Tibial nerve (tissue), 4 donors: Measurements from ENCODE around the gene AMFR.

Experiments used
- CTCF ChIP-seq, 5 experiments: fragments of 200-600 bp in 3 of 5; fragments of 450-650 bp in 2 of 5; sonication (generic) in 3 of 5; IDR thresholded peaks; one replicate each; pipeline ENCODE4 v1.5.1; 2016 to 2019; ENCODE audit warnings: antibody characterized with exemption in 5 of 5, mild to moderate bottlenecking in 3 of 5, moderate library complexity in 2 of 5
- EP300 ChIP-seq, 2 donors: sonication (generic); formaldehyde crosslinking; IDR thresholded peaks; one replicate each; pipeline ENCODE4 v1.6.1; 2017; ENCODE audit warnings: antibody characterized with exemption in 2 of 2, mild to moderate bottlenecking in 1 of 2
- POLR2A ChIP-seq, 2 donors: fragments of 450-650 bp; IDR thresholded peaks; one replicate each; pipeline ENCODE4 v1.6.1; 2017; ENCODE audit warnings: antibody characterized with exemption in 2 of 2, mild to moderate bottlenecking in 2 of 2, moderate library complexity in 2 of 2

GRCh38 chr16:56337858-56338325 lies 87.5 kb downstream of the AMFR start:
- TF ChIP-seq POLR2A (IDR thresholded peaks at IDR 0.05) (no peak), EP300 (IDR thresholded peaks at IDR 0.05) (no peak), CTCF (IDR thresholded peaks at IDR 0.05) (no peak)
